ENCODE results near the gene SAMD11.

Gene SAMD11

DNA sequence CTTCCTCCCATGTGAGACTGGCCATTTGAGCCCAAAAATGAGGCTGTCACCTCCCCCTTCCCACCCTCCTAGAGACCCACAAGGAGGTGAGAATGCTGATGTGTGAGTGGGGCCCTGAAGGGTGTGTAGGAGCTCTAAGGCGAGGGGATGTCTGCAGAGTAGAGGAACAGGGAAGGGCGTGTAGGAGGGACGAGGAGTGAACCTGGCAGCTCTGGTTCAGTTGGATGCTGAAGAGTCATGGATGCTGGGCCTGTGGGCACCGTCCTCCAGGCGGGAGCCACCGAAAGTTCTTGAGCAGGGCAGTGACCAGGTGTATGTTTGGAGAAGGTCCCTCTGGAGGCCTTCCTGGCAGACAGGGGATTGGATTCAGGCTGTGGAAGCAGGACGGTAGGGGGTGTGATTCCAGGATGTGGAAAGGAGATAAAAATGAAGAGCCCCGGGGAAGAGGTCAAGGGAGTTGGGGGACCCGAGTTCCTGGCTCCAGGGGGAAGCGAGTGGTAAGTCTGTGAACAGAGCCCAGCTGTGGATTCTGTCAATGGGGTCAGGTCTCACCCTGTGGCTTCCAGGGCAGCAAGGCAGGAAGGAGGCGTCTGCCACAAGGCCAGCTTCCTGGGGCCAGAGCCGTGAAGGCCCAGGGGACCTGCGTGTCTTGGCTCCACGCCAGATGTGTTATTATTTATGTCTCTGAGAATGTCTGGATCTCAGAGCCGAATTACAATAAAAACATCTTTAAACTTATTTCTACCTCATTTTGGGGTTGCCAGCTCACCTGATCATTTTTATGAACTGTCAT is 7.9 kb downstream of the SAMD11 start:
- no peak for DNase-seq (ENCODE audit: low read depth)

DNA sequence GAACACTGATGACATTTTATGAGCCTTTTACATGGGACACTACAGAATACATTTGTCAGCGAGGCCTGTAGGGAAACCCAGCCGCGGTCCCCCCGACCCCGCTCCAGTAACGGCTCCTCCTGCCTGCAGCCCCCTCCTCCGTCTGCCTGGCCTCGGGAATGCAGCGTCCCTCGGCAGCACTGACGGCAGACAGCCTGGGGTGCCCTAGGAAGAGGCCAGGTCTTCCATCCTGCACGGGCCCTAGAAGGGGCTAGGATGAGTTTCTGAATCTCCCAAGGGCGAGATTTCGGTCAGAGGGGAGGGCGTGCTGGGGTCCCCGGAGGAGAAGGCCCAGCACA is 8.4 kb downstream of the SAMD11 start:
- no peak for DNase-seq (ENCODE audit: low read depth)

DNA sequence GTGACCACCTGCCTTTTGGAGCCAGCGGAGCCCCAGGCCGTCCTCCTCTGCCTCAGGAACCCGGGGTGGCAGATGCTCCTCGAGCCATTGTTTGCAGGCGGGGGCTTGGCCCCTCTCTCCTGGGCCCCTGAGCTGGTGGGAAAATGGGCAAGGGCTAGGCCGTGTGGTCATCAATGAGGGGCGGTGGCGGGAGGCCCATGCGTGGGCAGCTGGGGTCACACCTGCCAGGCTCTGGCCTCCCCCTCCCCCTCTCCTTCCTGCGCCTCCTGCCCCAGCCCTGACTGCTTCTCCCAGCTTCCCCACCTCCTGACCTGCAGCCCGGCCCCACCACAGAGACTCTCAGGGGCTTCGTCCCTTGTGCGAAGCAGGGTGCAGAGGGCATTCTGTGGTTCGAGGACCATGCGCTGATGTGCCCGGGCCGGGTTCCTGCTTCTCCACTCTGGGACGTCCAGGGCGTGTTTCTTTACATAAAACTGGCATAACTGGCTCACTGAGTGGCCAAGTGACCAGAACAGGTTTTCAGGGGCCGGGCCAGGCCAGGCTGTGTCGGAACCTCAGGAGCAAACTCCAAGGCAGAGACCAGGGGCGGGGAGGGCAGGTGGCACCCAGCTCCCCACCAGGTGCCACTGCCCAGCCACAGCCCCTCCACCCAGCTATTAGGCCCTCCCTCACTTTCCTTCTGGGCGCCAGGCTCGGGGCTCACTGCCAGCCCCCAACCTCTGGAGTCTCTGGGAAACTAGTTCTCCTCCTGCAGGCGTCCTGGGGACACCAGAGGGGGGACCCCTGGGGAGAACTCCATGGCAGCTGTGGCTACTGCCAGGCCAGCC is 9.3 kb downstream of the SAMD11 start:
- DNase-seq (ENCODE audit: low read depth), result no peak

DNA sequence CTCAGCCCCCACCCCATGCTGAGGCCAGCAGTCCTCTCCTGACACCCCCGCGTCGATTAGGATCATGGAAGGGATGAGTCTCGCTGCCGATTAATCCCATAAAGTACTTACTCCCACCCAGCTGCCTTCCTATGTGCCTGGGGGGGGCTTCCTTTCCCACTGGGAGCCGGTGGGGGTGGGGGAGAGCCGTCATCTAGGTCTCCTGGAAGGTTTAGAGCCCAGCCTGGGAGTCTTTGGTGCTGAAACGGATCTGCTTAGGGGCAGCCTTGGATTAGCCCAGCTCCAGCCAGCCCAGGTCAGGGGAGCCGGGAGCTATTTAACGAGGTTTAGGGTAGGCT is 9.8 kb downstream of the SAMD11 start:
- no peak for DNase-seq (ENCODE audit: low read depth)

DNA sequence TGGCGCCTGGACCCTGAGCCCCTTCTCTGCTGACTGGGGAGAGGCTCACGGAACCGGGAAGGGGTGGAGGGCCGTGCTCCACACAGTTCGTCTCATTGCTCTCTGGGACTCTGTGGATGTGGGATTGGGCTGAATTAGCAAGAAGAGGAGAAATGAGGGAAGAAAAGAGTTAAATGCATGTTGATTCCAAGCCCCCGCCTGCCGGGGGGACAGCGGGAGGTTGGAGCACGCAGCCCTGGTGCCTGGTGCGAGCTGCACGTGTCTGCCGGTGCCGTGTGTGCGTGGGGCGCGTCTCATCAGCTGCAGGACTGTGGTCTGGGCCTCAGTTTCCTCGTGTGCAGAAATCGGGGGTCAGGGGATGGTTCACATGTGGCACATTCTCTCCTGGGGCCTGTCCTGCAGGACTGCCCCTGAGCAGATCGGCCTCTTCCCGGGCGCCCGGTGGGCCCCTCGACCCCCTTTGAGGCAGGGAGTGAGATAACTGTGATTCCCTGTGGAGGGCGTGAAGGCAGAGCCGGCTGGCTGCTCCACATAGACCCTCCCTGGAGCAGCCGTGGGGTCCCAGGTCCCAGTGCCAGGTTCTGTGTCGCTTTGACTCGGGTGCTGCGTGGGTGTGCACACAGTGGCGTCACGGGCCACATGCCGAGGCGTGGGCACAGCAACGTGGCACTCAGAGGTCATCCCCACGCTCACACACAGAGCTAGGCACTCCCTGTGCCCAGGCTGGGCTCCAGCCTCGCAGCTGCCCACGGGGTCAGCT is 11.4 kb downstream of the SAMD11 start:
- no peak for DNase-seq (ENCODE audit: low read depth)

DNA sequence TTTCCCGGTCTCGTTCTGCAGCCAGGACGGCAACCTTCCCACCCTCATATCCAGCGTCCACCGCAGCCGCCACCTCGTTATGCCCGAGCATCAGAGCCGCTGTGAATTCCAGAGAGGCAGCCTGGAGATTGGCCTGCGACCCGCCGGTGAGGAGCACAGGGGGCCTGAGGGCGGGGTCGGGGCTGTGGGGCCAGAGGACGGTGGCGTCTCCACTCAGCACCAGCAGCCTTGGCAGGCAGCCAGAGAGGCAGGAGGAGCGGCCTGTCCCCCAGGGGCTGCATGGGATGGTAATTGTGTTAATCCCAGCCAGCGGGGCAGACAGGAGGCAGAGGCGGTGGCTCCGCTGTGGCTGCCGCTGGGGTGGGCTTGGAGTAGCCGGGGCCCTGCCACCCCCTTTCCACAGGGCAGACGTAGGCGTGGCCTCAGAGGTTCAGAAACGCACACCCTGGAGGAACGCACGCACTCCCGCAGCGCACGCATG is 12.1 kb downstream of the SAMD11 start:
- DNase-seq (ENCODE audit: low read depth), result no peak

DNA sequence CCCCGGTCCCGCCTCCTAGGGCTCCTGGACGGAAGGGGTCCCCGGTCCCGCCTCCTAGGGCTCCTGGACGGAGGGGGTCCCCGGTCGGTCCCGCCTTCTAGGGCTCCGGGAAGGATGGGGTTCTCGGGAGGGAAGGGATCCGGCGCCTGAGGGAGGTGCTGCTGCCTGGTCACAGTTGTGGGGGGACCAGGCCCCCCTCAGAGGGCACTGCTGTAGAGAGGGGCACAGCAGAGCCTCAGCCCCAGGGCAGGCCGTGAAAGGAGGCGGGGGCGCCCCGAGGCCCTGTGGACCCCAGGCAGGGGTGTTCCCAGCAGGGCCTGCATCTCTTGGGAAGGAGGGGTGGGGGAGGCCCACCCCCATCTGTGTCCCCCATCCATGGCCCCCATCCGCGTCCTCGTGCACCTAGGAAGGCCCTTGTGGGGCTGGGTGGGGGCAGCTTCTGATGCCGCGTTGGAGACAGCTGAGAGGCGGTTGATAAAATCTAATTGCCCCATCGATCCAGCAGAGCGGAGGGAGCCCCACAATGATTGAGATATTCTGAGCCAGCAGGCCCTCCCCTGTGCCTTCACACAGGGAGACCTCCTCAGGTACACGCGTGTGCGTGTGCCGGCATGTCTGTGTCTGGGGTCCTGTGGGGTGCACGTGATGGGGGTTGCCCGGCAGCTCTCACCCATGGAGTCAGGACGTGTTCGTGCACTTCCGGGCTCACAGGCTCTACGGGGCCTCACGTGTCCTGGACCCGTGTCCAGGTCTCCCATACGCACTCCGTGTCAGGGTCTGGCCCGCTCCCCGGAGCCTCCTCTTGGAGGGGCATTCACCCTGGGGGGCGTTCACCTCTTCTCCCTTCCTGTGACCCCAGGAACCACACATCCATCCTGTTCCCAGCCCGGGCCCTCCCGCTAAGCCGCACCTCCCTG is 12.9 kb downstream of the SAMD11 start:
- no peak for DNase-seq (ENCODE audit: low read depth)

DNA sequence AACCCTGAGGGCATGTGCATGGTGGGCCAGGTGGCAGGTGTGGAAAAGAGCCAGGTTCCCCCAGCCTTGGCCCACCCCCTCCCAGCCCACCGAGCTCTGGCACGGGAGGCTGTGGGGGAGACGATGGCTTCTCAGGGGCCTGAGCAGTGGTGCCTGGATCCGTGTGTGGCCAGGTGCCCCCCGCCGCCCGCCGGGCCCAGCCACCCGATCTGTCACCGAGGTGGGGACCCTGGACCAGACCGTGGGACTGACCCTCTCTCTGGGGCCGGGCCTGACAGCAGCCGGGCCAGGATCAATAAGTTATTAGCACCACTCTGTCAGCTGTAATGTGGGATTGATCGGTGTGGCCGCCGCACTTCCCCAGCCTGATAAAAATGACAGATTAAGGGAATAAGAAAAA is 13.8 kb downstream of the SAMD11 start:
- no peak for DNase-seq (ENCODE audit: low read depth)

DNA sequence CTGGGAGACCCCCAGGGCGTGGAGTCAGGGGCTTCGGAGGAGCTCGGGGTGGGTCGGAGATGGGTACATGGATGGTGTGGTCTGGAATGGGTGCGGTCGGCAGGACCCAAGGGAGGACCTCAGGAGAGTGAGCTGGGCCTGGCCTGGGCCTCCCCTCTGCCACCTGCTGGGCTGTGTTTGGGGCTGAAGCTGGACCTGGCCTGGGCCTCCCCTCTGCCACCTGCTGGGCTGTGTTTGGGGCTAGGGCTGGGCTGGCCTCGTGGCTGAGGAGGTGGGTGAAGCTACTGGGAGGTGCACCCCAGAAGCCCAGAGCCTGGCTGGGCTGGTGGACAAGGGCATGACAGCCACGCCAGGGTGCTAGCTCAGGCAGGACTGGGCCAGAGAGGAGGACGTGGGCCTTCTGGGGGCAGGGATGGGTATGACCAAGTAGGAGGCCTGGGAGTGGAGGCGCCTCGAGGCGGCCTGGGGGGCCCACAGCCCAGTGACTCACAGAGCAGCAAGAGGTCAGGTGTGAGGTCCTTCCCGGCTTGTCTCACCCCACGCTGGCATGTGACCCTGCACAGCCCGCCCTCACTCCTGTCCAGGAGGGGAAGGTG is 14.5 kb downstream of the SAMD11 start:
- no peak for DNase-seq (ENCODE audit: low read depth)

DNA sequence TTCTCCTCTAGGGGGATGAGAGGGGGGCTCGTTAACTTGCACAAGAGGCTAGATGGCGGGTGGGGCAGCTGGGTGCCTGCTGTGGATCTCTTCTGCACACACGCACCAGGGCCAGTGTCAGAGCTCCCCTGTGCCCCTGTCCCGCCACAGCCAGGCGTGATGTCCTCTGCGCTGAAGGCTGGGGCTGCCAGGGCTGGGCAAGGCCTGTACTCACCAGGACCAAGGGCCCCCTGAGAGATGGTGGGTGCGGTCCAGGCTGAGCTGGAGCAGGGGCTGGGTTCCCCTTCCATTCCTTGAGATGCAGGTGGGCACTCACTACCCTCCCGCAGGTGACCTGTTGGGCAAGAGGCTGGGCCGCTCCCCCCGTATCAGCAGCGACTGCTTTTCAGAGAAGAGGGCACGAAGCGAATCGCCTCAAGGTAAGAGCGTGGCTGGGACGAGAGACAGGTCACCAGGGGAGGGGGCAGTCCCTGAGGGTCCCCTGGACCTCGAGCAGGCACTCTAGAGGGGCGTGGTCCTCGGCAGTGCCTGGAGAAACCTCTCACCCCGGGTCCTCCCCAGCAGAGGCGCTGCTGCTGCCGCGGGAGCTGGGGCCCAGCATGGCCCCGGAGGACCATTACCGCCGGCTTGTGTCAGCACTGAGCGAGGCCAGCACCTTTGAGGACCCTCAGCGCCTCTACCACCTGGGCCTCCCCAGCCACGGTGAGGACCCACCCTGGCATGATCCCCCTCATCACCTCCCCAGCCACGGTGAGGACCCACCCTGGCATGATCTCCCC is 15.2 kb downstream of the SAMD11 start:
- DNase-seq (ENCODE audit: low read depth), result no peak

DNA sequence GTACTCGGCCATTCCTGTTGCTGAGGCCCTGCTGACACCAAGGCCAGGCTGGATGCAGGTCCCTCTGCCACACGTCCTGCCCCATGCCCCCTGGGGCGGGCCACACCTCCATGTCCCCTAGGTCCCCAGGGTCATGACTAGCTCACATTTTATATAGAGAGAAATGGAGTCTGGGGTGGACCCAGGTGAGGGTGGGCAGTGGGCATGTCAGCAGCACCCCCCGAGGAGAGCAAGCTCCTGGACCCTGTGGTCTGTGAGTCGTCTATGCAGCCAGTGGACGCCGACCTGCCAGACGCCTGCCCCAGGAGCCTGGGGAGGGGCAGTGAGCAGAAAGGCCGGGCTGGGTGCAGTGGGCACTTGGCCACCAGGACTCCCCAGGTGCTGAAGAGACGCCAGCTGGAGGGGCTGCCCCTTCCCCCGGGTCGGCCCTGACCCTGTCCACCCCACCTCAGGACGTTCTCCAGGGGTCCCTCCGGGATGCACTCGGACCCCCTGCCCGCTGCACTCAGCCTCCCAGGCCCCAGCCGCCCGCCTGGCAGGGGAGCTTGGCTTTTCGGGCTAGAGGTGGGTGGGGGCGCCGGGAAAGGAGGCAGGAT is 15.9 kb downstream of the SAMD11 start:
- DNase-seq (ENCODE audit: low read depth), result no peak

DNA sequence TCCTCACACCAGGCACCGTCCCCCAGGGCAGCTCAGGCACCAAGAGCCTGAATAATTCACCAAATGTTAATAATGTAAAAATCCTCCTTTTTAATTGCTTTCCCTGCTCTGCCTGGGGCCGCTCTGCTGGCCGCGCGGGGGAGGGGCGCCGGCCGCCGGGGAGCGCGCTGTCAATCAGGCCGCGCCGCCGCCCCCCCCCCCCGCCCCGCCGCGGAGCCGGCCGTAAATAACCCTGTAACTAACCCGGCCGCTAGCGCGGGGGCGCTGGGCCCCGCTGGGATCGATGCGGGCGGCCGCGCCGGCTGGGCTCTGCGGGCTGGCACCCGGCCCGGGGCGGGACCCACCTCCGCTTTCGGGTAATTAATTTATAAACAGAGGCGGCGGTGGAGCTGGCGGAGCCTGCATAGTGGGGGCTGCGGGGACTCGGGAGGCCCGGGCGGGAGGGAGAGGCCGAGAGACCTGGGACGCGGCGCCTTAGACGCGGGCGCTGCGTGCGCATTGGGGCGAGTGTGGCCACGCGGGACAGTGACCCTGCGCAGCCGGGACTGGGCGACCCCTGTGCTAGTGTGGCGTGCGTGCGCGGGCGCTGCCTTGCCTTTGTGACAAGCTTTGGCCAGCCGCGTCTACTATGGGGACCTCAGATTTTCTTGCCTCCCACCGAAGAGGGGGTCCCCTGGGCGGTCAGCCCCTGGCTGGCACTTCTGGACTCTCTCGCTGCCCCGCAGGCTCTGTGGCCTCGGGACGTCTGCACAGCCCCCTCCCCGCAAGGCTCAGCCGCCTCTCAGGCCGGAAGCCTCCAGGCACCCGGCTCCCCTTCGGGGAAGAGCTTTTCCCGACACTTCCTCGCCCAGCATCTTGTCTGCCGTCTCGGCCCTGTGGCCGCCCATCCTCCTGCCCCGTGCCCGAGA is 16.6 kb downstream of the SAMD11 start:
- no peak for DNase-seq (ENCODE audit: low read depth)

DNA sequence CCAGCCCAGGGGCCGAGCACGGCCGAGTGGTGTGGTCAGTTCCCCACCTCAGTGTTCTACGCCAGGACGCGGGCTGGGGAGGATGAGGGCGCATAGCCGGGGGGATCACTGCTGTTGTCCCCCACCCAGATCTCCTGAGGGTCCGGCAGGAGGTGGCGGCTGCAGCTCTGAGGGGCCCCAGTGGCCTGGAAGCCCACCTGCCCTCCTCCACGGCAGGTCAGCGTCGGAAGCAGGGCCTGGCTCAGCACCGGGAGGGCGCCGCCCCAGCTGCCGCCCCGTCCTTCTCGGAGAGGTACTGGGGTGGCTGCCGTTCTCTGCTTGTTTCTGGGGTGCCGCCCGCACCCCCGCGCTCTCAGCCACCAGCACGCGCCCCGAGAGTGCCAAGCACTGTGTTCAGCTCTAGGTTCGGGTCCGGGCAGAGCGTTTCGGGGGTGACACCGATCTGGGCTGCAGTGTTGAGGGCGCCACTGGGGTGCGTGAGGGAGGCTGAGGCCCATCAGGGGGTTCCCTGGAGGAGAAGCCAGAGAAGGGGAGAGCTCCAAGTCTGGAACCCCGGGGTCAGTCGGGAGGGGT is 17.4 kb downstream of the SAMD11 start:
- DNase-seq (ENCODE audit: low read depth), result no peak

DNA sequence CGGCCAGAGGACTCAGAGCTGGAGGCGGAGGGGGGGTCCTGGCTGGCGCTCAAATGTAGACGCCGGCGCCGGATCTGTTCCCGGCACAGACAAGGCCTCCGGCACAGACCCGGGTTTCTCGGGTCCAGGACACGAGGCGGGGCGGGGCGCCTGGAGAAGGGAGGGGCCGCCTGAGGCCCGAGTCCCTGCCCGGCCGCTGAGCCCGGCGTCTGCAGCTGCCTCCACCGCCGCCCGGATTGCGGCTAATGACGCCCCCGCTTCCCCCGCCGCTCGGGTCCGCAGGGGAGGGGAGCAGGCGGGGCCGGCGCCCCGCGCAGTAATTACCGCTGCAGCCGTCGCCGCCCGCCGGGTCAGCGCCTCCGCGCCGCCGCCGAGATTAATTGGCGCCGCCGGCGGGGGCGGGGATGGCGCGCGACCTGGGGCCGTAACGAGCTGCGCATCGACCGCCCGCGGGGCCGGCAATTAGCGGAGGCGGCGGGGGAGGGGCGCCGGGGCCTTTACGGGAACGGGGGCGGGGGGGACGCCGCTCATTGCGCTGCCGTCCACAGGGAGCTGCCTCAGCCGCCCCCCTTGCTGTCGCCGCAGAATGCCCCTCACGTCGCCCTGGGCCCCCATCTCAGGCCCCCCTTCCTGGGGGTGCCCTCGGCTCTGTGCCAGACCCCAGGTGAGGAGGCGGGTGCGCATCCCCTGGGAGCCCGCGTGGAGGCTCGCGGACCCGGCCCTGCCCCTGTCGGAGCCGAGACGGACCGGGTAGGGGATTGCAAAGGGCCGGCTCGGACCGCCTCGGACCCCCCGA is 18.1 kb downstream of the SAMD11 start:
- no peak for DNase-seq (ENCODE audit: low read depth)

DNA sequence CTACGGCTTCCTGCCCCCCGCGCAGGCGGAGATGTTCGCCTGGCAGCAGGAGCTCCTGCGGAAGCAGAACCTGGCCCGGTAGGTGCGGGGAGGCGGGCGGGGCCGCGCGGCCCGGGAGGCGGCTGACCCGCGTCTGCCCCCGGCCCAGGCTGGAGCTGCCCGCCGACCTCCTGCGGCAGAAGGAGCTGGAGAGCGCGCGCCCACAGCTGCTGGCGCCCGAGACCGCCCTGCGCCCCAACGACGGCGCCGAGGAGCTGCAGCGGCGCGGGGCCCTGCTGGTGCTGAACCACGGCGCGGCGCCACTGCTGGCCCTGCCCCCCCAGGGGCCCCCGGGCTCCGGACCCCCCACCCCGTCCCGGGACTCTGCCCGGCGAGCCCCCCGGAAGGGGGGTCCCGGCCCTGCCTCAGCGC is 18.7 kb downstream of the SAMD11 start:
- no peak for DNase-seq (ENCODE audit: low read depth)

DNA sequence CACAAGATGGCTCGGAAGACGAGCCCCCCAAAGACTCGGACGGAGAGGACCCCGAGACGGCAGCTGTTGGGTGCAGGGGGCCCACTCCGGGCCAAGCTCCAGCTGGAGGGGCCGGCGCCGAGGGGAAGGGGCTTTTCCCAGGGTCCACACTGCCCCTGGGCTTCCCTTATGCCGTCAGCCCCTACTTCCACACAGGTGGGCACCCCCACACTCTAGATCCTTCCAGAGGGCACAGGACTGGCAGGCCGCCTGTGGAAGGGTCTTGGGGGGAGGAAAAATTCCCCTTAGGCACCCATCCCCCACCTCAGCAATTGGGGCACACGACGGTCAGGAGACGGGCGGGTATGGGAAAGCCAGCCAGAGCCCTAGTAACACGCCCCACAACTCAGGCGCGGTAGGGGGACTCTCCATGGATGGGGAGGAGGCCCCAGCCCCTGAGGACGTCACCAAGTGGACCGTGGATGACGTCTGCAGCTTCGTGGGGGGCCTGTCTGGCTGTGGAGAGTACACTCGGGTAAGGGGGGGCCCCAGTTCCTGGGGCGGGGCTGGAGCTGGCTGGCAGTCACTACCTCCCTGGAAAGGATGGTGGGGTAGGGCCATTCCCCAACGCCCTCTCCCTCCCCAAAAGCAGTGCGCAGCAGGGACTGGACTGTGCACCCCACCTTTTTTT is 19.3 kb downstream of the SAMD11 start:
- no peak for DNase-seq (ENCODE audit: low read depth)
